T-helper 22 cell (primary cell): ENCODE results near the gene SMIM10L2A.
"Not testable (repeated sequence)": the region's sequence is repeated elsewhere in the genome, so short reads cannot be mapped to it uniquely, and the experiment has no call there.

Experiments
- DNase-seq: peaks from one replicate; pipeline ENCODE4 v3.0.0-alpha.2; 2020; ENCODE audit warnings: low read depth

Gene SMIM10L2A

GRCh38 chrX:135454816-135455215, 33.1 kb downstream of the SMIM10L2A start:
- no peak for DNase-seq

- DNase-seq, result not testable (repeated sequence)
These were observed 40.0 kb downstream of the SMIM10L2A start for GRCh38 chrX:135461756-135462155.

GRCh38 chrX:135463937-135464336, 42.2 kb downstream of the SMIM10L2A start:
- DNase-seq, result no peak

GRCh38 chrX:135476378-135476777, 54.6 kb downstream of the SMIM10L2A start:
- no peak for DNase-seq

DNA sequence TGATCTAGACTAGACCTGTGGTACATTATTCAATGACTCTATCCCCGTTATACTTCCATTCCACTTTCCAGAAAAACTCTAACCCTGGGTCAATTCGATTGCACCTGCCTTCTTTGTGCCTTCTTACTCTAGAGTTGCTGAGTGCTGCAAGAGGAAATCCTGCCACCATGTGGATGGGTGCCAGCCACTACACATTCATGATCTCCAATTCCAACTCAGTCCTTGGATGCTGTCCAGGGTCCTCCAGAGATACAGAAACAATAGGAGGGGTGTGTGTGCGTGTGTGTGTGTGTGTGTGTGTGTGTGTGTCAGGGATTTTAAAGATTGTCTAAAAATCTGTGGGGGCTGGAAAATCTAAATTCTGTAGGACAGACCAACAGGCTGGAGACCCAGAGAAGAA, 55.8 kb downstream of the SMIM10L2A start:
- DNase-seq, result no peak
